DMS53 treated with DMSO at 0.1 percent for 48 hours (cell line): ENCODE measurements around the gene SERPINA3.

Experiments used
- DNase-seq: peaks from one replicate; lab custom pipeline; 2025; ENCODE audit not compliant: unreplicated experiment; lab: John Stamatoyannopoulos, UW

The SERPINA3 gene

DNA sequence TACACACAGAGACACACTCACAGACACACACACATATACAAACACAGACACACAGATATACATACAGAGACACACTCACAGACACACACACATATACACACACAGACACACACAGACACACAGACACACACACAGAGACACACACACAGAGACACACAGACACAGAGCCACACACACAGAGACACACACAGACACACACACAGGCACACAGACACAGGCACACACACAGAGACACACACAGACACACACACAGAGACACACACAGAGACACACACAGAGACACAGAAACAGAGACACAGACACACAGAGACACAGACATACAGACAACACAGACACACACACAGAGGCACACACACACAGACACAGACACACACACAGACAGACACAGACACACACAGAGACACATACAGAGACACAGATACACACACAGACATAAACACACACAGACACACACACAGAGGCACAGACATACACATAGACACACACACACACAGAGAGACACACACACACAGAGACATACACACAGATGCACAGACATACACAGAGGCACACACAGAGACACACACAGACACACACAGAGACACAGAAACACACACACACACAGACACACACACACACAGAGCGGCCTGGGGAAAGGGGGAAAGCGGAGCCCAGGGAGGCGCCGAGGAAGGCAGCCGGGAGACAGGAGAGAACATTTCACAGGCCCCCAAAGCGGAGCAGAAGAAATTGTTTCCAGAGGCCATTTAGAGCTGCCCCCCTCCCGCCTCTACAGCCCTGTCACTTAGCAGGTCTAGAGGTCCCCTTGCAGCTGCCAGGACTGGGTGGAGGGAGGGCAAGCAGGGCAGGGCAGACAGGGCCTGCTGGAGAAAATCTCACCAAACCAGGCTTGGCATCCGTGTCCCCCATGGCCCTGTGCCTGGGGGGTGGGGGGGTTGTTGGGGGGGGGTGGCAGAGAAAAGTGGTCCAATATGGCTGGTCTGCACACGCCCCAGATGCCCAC, 38.9 kb downstream of the SERPINA3 start:
- no peak for DNase-seq

DNA sequence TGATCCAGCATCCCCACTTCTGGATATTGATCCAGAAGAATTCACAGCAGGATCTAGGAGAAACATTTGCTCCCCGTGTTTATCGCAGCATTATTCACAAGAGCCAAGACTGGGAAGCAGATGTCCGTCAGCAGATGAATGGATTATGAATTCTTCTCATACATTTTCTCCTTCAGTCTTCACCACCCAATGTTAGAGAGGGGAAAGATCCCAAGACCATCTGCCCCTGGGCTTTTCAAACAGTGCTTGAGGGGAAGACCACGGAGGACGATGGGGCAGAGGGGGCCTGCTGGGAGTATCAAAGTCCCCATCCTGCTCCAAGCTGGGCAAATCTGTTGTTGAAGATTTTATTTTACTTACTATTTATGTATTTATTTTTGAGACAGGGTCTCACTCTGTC, 41.1 kb downstream of the SERPINA3 start:
- no peak for DNase-seq

DNA sequence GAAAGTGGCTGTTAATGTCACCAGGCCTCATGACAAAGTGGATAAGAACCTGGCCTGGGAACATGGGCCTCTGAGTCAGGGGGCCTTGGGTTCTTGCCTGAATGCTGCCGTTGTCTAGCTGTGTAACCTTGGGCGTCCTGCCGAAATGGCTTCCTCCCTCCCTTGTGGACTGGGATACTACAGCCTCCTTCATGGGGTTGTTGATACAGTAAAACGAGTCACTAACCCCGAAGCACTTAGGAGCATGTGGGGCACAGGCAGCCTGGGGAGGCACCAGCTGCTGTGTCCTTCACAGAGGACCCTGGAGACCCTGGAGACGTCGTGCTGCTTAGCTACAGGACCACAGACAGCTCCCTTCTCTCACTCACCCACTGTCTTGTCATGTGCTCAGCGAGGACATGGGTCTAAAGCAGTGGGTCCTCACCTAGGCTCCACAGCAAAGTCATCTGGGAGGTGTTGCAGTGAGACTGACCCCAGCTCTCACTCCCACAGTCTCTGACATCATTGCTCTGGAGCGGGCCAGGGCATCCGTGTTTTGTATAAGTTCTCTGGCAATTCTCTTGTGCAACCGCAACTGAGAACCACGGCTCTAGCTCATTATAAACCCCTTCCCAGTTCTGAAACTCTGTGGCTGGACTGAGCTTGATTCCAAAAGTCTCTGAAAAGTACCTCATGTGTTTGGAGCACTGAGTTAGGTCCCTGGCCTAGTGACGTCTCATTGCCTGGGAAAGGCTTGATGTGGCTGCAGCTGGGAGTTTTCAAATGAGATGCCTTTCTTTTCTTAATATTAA, 42.1 kb downstream of the SERPINA3 start:
- no peak for DNase-seq

DNA sequence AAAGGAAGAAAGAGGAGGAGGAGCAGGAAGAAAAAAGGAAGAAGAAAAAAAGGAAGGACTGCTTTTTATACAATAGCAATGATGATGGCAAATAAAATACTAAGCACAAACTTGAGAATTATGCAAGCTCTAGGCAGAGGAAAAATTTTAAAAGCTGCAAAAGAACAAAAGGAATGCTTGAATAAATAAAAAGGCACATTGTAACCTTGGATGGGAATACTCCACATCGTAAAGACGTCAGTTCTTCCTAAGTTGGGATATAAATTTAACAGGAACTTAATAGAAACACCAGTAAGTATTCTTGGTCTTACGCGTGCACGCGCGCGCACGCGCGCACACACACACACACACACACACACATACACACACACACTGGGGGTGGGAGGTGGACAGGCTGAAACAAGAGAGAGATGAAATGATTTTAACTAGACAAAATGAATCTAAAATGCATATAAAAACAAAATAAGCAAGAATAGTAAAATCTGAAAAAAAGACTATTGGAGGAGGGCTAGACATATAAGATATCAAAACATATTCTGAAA, 43.0 kb downstream of the SERPINA3 start:
- DNase-seq = no peak

DNA sequence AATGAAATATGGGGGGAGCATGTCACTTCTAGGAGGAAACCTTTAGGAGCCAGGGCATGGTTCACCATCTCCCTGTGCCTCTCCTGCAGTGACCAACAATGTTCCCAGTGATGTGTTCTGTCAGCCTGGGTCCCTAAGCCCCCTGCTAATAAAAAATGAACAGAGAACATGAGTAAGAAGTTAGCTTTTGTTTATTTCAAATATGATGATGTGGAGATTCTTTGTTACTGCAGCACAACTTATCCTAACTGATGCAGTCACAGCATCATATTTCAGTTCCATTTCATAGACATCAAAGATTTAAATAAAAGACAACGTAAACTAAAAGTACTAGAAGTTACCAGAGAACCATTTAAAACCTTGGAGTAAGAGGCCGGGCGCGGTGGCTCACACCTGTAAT, 43.9 kb downstream of the SERPINA3 start:
- DNase-seq = no peak

DNA sequence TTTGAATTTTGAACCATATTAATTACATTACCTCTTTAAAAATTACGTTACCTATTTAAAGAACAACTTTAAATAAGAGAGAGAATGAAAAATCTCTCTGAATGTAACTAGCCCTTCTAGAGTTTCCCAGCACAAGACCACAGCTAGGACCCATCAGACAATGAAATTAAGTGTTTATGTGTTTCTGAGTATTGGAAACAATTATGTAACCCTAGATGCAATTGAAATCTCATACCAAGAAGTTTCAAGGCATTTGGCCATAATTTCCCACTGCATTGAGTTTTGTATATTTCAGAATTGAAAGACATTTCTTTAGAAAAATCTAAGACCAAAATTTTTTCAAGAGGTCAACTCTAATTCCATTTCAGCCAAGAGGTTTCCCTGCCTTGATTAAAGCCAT, 47.1 kb downstream of the SERPINA3 start:
- DNase-seq = no peak

DNA sequence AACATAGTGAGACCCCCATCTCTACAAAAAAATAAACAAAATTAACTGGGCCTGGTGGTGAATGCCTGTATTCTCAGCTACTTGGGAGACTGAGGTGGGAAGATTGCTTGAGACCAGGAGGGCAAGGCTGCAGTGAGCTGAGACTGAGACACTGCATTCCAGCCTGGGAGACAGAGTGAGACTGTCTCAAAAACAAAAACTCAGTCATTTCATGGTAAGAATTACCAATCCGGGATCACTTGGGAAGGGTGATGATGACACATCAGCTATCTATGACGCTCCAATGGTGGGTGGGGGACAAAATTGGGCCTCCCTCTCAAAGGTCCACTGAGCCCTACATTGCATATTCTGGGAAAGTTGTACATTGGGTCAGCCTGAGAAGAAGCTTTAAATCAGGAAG, 47.7 kb downstream of the SERPINA3 start:
- no peak for DNase-seq

DNA sequence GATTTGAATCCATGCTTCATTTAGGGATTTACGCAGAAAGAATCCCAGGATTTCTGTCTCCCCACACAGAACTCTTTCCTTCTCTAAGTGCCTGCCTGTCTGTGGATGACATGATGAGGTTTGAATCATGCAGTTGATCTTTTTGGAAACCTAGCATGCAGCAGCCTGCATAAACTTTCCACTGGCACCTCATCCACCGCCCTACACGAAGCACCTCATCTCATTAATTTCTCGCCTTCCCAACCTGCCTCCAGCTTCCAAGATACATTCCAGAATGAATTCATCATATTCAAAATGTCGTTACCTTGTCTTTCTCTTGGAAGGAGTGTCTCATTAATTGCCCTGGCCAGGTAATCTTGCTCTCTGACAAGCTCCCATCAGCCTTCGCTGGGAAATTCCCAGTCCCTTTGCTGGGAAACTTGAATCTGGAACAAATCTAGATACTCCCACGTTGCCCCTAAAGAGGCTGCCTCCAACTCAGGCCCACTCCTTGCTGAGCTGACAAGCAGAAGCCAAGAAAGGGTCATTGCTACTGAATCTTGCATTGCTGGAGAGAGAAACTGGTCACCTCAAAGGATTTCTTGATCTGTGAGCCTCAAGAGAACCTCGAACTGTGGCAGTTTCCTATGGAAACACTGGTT, 48.2 kb downstream of the SERPINA3 start:
- no peak for DNase-seq

DNA sequence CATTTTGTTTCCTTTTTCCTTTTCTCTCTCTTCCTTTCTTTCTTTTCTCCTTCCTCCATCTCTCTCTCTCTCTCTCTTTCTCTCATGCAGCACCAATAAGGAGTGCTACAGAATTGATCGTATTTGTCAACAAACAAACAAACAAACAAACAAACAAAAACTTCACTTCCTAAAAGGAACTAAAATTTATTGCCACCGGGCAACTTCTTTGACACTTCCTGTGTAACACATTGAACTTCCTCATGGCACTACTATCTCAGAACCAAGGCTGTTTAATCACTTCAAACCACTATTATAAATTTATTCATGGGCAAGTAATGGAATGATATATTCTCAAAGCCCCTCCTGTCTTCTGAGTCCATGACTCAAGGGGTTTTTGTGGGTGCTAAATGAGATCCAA, 51.3 kb downstream of the SERPINA3 start:
- DNase-seq = no peak

DNA sequence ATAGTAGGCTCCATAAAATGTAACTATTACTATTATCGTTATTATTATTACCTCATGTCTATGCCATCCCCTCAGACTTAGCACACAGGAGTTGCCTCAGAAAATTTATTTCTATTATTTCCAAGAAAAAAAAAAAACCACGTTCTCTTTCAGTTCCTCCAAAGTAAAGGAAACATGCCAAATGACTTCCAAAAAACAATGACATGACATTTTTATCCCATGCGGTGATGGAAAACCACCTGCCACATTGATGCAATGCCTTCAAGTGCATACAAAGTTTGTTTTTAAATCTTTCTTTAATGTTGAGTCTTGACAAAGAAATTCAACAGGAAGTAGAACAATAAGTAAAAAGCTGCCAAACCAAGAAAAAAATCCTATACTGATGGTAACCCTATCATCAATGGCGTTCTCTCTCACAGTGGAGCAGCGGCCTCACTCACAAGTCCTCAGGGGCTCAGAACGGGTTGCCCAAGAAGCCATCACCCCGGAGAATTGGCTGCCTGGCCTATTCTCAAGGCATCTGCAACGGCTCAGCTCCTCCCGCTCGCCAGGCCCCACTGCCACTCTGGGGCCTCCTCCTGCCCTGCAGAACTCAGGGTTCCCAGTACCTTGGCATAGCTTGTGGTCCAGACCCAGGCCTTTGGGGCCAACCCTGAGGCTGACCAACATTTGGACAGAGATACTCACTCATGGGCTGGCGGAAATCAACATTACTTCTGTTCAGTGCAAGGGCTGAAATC, 51.9 kb downstream of the SERPINA3 start:
- no peak for DNase-seq

DNA sequence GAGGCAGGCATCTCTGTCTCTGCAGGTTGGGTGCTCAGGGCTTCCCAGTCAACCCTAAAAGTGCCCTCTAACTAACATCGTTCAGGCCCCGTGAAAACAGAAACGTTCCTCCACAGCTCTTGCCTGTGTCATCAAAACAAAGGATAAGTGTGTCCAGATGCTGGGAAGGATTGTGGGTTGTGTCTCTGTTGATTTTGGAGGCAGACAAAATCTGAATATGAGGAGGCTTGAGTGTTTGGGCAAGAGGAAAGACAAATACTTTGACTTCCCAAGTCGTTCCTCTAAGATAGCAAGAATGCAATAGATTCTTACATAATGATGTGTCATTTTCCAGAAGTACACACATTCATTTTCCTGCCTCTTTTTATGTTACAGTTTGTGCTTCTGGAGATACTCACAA, 52.9 kb downstream of the SERPINA3 start:
- DNase-seq = no peak

DNA sequence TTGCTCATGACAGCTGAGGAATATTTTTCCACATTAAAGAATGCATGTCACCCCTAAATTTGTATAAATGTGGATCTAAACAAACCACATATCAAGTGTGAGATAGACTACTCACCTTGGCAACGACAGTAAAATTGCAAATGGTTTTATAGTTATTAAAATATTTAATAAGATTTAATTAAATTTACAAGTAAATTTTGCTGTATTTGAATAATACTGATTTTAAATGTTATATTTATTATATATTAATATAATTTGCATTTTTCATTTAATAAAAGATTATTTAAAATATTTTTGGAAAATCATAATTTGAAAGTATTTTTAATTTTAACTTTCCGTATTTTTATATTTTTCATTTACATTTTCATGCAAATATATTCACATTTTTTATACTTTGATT, 53.4 kb downstream of the SERPINA3 start:
- DNase-seq = no peak

DNA sequence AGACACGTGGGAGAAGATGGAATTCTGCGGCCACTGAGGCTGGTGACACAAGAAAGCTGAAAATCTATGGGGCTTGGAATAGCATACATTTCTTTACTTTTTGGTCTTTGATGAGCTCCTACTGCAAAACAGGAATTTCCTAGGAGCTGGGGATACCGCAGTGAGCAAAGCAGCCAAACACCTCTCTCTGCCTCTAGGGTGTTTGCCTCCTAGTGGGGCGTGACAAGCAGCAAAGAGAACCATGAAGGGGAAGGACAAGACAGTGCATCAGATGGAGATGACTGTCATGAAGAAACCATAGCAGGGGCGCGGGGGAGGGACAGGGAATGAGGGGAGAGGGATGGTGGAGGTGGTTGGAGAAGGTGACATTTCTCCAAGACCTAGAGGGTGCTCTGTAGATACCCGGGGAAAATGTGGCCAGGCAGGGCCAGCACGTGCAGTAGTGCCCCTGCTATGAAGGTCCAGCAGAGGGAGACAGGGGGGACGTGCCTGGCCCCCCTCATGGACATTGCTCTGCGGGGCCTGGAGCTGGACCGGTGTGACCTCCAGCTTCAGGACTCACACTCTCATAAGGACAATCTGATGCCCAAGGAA, 58.6 kb downstream of the SERPINA3 start:
- no peak for DNase-seq

DNA sequence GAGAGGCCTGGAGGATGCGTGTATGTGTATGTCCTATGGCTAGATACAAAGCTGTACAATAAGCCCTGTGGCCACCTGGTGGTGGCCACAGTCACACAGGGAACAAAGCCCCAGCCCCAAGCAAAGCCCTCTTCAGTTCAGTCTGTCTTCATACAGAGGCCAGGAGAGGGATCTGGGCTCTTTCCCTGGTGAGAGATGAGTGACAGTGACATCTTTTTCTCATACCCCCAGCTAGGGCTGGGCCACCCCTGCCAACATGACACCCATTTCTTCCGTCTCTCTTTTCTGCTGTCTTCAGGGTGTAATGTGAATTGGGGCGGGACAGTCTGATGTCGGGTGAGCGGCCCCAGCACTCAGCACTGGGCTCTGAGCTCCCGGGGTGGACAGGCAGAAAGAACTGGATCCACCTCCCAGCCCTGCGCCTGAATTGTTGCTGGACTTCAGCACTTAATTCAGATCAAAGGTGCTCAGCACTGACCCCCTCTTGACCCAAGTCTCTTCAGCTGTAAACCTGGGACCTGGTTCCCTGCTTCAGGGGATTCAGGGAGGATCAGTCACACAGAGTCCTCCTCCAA, 59.8 kb downstream of the SERPINA3 start:
- no peak for DNase-seq

DNA sequence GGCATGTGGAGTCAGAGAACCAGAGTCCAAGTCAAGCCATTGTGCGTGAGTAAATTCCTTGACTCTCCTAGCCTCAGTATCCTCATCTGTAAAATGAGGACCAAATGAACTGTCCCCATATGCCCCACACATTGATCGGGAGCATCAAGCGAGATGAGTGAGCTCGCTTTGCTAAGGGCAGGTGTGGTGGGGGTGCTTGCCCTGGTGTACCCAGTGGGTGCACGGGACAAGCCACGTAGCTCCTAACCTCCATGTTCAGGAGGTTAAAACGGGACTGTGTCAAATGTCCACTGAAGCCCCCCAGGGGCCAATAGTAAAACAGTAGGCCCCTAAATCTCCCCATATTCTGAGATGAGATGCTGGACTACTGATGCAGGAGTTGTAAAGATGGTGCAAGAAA, 60.9 kb downstream of the SERPINA3 start:
- no peak for DNase-seq
